ENCODE results near the gene UBE3C.

DNA sequence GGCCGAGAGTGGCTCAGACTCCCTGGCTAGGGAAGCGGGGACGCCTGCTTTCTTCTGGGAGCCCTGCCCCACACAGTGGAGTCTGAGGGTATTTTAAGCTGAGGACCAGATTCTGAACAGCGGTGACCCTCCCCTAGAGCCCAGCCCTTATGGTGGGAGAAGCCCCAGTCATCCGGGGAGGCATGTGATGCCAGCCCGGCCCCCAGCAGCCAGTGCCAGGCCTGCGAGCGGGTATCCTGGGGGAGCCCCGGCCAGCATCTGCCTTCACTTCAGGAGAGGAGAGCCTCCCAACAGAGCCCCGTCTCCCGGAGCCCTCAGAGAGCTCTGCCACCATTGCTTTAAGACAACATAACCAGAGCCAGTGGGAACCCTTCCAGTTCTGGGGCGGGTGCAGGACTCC is 156.6 kb downstream of the UBE3C start:
- TF ChIP-seq, protein P1, sequence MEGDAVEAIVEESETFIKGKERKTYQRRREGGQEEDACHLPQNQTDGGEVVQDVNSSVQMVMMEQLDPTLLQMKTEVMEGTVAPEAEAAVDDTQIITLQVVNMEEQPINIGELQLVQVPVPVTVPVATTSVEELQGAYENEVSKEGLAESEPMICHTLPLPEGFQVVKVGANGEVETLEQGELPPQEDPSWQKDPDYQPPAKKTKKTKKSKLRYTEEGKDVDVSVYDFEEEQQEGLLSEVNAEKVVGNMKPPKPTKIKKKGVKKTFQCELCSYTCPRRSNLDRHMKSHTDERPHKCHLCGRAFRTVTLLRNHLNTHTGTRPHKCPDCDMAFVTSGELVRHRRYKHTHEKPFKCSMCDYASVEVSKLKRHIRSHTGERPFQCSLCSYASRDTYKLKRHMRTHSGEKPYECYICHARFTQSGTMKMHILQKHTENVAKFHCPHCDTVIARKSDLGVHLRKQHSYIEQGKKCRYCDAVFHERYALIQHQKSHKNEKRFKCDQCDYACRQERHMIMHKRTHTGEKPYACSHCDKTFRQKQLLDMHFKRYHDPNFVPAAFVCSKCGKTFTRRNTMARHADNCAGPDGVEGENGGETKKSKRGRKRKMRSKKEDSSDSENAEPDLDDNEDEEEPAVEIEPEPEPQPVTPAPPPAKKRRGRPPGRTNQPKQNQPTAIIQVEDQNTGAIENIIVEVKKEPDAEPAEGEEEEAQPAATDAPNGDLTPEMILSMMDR (IDR thresholded peaks at IDR 0.05): no peak
- no peak for TF ChIP-seq POLR2A (IDR thresholded peaks at IDR 0.05)
